Mesenchymal stem cell (in vitro differentiated cells and primary cell): ENCODE measurements around the gene SUPT5H.

ENCODE experiments used
- DNase-seq: peaks from one replicate; pipeline ENCODE4 v3.0.0-alpha.2; 2013
- H2AFZ ChIP-seq: one replicate; pipeline ENCODE4 v1.6.1; 2013; ENCODE audit warnings: low read depth, mild to moderate bottlenecking, control low read depth, inconsistent platforms, low read length, moderate library complexity
- H2AK5ac ChIP-seq: 2 replicates; pipeline ENCODE4 v1.6.1; 2013; ENCODE audit warnings: low read length, moderate library complexity, mild to moderate bottlenecking, inconsistent platforms; ENCODE audit not compliant: severe bottlenecking
- H2BK120ac ChIP-seq: one replicate; pipeline ENCODE4 v1.6.1; 2013; ENCODE audit warnings: low read depth, mild to moderate bottlenecking, inconsistent platforms, low read length, moderate library complexity
- H2BK12ac ChIP-seq, 2 experiments: one replicate each; pipeline ENCODE4 v1.6.1; 2013; ENCODE audit warnings: inconsistent platforms in 2 of 2, low read length in 2 of 2, mild to moderate bottlenecking in 2 of 2, moderate library complexity in 2 of 2, control low read depth in 1 of 2
- H2BK15ac ChIP-seq: one replicate; pipeline ENCODE4 v1.6.1; 2013; ENCODE audit warnings: mild to moderate bottlenecking, low read depth, inconsistent platforms; ENCODE audit not compliant: poor library complexity, severe bottlenecking
- H2BK5ac ChIP-seq: 2 replicates; pipeline ENCODE4 v1.6.1; 2013; ENCODE audit warnings: low read depth, mild to moderate bottlenecking, low read length, control low read depth, inconsistent platforms; ENCODE audit not compliant: poor library complexity, severe bottlenecking
- H3K14ac ChIP-seq, 2 experiments: one replicate each; pipeline ENCODE4 v1.6.1; 2013; ENCODE audit warnings: inconsistent platforms in 2 of 2, low read length in 2 of 2, control low read depth in 1 of 2, mild to moderate bottlenecking in 1 of 2, moderate library complexity in 1 of 2
- H3K18ac ChIP-seq, 2 experiments: one replicate each; pipeline ENCODE4 v1.6.1; 2013; ENCODE audit warnings: inconsistent platforms in 2 of 2, low read length in 2 of 2, control low read depth in 1 of 2, low read depth in 1 of 2, mild to moderate bottlenecking in 1 of 2
- H3K23ac ChIP-seq, 2 experiments: one replicate each; pipeline ENCODE4 v1.6.1; 2013; ENCODE audit warnings: inconsistent platforms in 2 of 2, low read length in 2 of 2, mild to moderate bottlenecking in 2 of 2, moderate library complexity in 2 of 2, control low read depth in 1 of 2
- H3K27ac ChIP-seq: 2 replicates; pipeline ENCODE4 v1.5.1; 2013; ENCODE audit warnings: mild to moderate bottlenecking, moderate library complexity, low read length, control low read depth, inconsistent platforms; ENCODE audit not compliant: poor library complexity, severe bottlenecking
- H3K27me3 ChIP-seq, 2 experiments: 2 replicates each; pipeline versions ENCODE4 v1.6.1 to v1.7.0; 2013; ENCODE audit warnings: low read length in 2 of 2, mild to moderate bottlenecking in 2 of 2, moderate library complexity in 2 of 2, control low read depth in 1 of 2, inconsistent platforms in 1 of 2; ENCODE audit not compliant: control insufficient read depth in 1 of 2, insufficient read depth in 1 of 2
- H3K36me3 ChIP-seq, 2 experiments: 2 replicates each; pipeline versions ENCODE4 v1.6.1 to v1.7.0; 2013; ENCODE audit warnings: low read length in 2 of 2, control low read depth in 1 of 2, inconsistent platforms in 1 of 2, low read depth in 1 of 2, mild to moderate bottlenecking in 1 of 2; ENCODE audit not compliant: insufficient read depth in 2 of 2, control insufficient read depth in 1 of 2
- H3K4ac ChIP-seq, 2 experiments: one replicate each; pipeline ENCODE4 v1.6.1; 2013; ENCODE audit warnings: inconsistent platforms in 2 of 2, low read length in 2 of 2, mild to moderate bottlenecking in 2 of 2, moderate library complexity in 2 of 2, control low read depth in 1 of 2, low read depth in 1 of 2
- H3K4me1 ChIP-seq: 2 replicates; pipeline ENCODE4 v1.6.1; 2013; ENCODE audit warnings: low read depth, low read length, control low read depth; ENCODE audit not compliant: control insufficient read depth, insufficient read depth
- H3K4me2 ChIP-seq: 2 replicates; pipeline ENCODE4 v1.6.1; 2013; ENCODE audit warnings: low read length, mild to moderate bottlenecking, inconsistent platforms; ENCODE audit not compliant: poor library complexity, severe bottlenecking
- H3K4me3 ChIP-seq, 2 experiments: 2 replicates each; pipeline versions ENCODE4 v1.5.1 to v1.7.0; 2013; ENCODE audit warnings: low read length in 2 of 2, mild to moderate bottlenecking in 2 of 2, control low read depth in 1 of 2, low read depth in 1 of 2; ENCODE audit not compliant: insufficient read depth in 1 of 2
- H3K79me1 ChIP-seq: replicated peaks from 2 replicates; pipeline ENCODE4 v1.6.1; 2013; ENCODE audit warnings: mild to moderate bottlenecking, control low read depth, low read length, inconsistent platforms; ENCODE audit not compliant: poor library complexity, severe bottlenecking
- H3K9ac ChIP-seq: 2 replicates; pipeline ENCODE4 v1.7.0; 2013; ENCODE audit warnings: mild to moderate bottlenecking, low read length, moderate library complexity
- H3K9me3 ChIP-seq: 2 replicates; pipeline ENCODE4 v1.7.0; 2013; ENCODE audit warnings: mild to moderate bottlenecking, low read length; ENCODE audit not compliant: control insufficient read depth
- H4K8ac ChIP-seq: one replicate; pipeline ENCODE4 v1.6.1; 2013; ENCODE audit warnings: inconsistent platforms, mild to moderate bottlenecking, low read length, moderate library complexity
- H4K91ac ChIP-seq: one replicate; pipeline ENCODE4 v1.6.1; 2013; ENCODE audit warnings: mild to moderate bottlenecking, low read length, inconsistent platforms
- WGBS: methylation state at CpG from one replicate; pipeline ENCODE4 v1.1.7; 2013; ENCODE audit warnings: mixed read lengths; 5-methylcytosine and 5-hydroxymethylcytosine counted together

The SUPT5H gene

GRCh38 chr19:39469036-39469435 is 23.7 kb downstream of the SUPT5H start:
- H3K23ac ChIP-seq = no peak overlapping the region
- H2BK5ac ChIP-seq = no peak overlapping the region
- no peak overlapping the region for H3K14ac ChIP-seq
- H3K4me3 ChIP-seq = no peak overlapping the region
- no peak overlapping the region for H2BK12ac ChIP-seq
- H3K27ac ChIP-seq = no peak overlapping the region
- DNase-seq = no peak
- H3K4me2 ChIP-seq = no peak overlapping the region
- H3K4ac ChIP-seq = no peak overlapping the region
- H2BK15ac ChIP-seq = no peak overlapping the region
- no peak overlapping the region for H4K91ac ChIP-seq
- no peak overlapping the region for H3K9ac ChIP-seq
- H2AK5ac ChIP-seq = no peak overlapping the region
- H3K79me1 ChIP-seq = peaks cover 57% of the 10 kb centered on the region
- H4K8ac ChIP-seq = no peak overlapping the region
- H3K27me3 ChIP-seq = no peaks in the 10 kb centered on the region
- no peaks in the 10 kb centered on the region for H3K4me1 ChIP-seq
- no peak overlapping the region for H3K18ac ChIP-seq
- 92% methylated on average over 11 of the region's 11 CpGs for WGBS
- H2BK120ac ChIP-seq = no peak overlapping the region
- no peaks in the 10 kb centered on the region for H3K9me3 ChIP-seq
- peaks cover 96 to 99% of the 10 kb centered on the region in 2 experiments for H3K36me3 ChIP-seq
- no peak overlapping the region for H2AFZ ChIP-seq

GRCh38 chr19:39469567-39469966 is 24.2 kb downstream of the SUPT5H start:
- Histone ChIP-seq H3K9ac (no peak overlapping the region), H3K27ac (no peak overlapping the region), H4K91ac (no peak overlapping the region), H2BK120ac (no peak overlapping the region), H4K8ac (no peak overlapping the region), H2BK5ac (no peak overlapping the region), H2AK5ac (no peak overlapping the region), H3K14ac (no peak overlapping the region), H3K18ac (no peak overlapping the region), H2BK12ac (no peak overlapping the region), H3K4me3 (no peak overlapping the region), H3K27me3 (no peaks in the 10 kb centered on the region), H3K9me3 (no peaks in the 10 kb centered on the region), H3K23ac (no peak overlapping the region), H2BK15ac (no peak overlapping the region), H3K79me1 (peaks cover 59% of the 10 kb centered on the region), H3K4ac (no peak overlapping the region), H3K4me2 (no peak overlapping the region), H2AFZ (no peak overlapping the region), H3K4me1 (no peaks in the 10 kb centered on the region), H3K36me3 (peaks cover 99 to 100% of the 10 kb centered on the region in 2 experiments)
- WGBS = 98% methylated on average over 6 of the region's 6 CpGs
- no peak for DNase-seq

DNA sequence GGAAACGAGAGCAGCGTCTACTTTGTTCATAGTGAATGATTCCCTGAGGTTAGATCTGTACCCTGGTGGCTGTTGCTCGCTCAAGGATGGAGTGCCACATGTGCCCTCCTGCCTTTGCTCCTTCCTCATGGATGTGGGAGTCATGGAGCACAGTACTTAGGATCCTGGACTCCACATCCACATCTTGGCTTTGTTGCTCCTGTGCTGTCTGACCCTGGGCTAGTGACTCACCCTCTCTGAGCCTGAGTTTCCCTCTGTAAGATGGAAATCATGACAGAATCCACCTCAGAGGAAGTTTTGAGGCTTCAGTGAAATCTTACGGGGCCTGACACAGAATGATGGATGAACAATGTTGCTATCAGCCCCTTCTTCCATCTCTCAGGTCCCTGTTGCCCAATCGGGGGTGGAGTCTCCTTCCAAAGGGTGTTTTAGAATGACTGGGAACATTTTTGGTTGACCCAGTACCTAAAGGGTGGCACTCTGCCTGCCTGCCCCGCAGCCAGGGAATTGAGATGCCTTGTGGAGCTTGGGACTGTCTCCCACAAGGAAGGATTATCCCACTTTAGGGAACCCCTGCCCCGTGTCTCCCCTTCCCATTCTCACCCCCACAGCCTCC is 25.4 kb downstream of the SUPT5H start:
- H2BK15ac ChIP-seq = no peak overlapping the region
- no peaks in the 10 kb centered on the region for H3K9me3 ChIP-seq
- DNase-seq = no peak
- H3K18ac ChIP-seq = no peak overlapping the region
- no peak overlapping the region for H3K4ac ChIP-seq
- H2BK12ac ChIP-seq = no peak overlapping the region
- no peak overlapping the region for H3K4me3 ChIP-seq
- H4K8ac ChIP-seq = no peak overlapping the region
- H3K9ac ChIP-seq = peak overlapping the region; percentile 17
- H3K27ac ChIP-seq = no peak overlapping the region
- H3K27me3 ChIP-seq = no peaks in the 10 kb centered on the region
- peaks cover 53% of the 10 kb centered on the region for H3K79me1 ChIP-seq
- no peak overlapping the region for H2AFZ ChIP-seq
- no peak overlapping the region for H2BK120ac ChIP-seq
- H3K14ac ChIP-seq = no peak overlapping the region
- no peak overlapping the region for H3K23ac ChIP-seq
- H3K36me3 ChIP-seq = peaks cover 94 to 100% of the 10 kb centered on the region in 2 experiments
- H4K91ac ChIP-seq = no peak overlapping the region
- no peak overlapping the region for H3K4me2 ChIP-seq
- no peak overlapping the region for H2BK5ac ChIP-seq
- WGBS = 93% methylated on average over 7 of the region's 7 CpGs
- H2AK5ac ChIP-seq = no peak overlapping the region
- no peaks in the 10 kb centered on the region for H3K4me1 ChIP-seq

GRCh38 chr19:39471756-39472536 is 26.6 kb downstream of the SUPT5H start:
- H3K79me1 ChIP-seq = peaks cover 49% of the 10 kb centered on the region
- no peak overlapping the region for H4K91ac ChIP-seq
- peaks cover 95 to 97% of the 10 kb centered on the region in 2 experiments for H3K36me3 ChIP-seq
- DNase-seq = no peak
- no peak overlapping the region for H2AK5ac ChIP-seq
- no peaks in the 10 kb centered on the region for H3K4me1 ChIP-seq
- H2BK12ac ChIP-seq = no peak overlapping the region
- H3K14ac ChIP-seq = no peak overlapping the region
- H3K4me2 ChIP-seq = no peak overlapping the region
- H3K4me3 ChIP-seq = no peak overlapping the region
- H3K9ac ChIP-seq = no peak overlapping the region
- H3K18ac ChIP-seq = no peak overlapping the region
- H2BK15ac ChIP-seq = no peak overlapping the region
- no peak overlapping the region for H2BK5ac ChIP-seq
- no peak overlapping the region for H3K4ac ChIP-seq
- no peaks in the 10 kb centered on the region for H3K9me3 ChIP-seq
- H4K8ac ChIP-seq = no peak overlapping the region
- no peaks in the 10 kb centered on the region for H3K27me3 ChIP-seq
- no peak overlapping the region for H2BK120ac ChIP-seq
- H3K23ac ChIP-seq = no peak overlapping the region
- 97% methylated on average over 7 of the region's 8 CpGs for WGBS
- H2AFZ ChIP-seq = no peak overlapping the region
- H3K27ac ChIP-seq = no peak overlapping the region
